Keratinocyte (primary cell): ENCODE results near the gene KIF5A.

Experiments
- CTCF ChIP-seq, 3 experiments: IDR thresholded peaks in 1 of 3; conservative IDR thresholded peaks in 1 of 3; optimal IDR thresholded peaks in 1 of 3; 2 replicates in 2 of 3; 3 replicates in 1 of 3; pipeline versions ENCODE3 to v1.5.1; 2011; ENCODE audit warnings: low read length in 3 of 3, mild to moderate bottlenecking in 3 of 3, moderate library complexity in 2 of 3, control low read depth in 1 of 3, inconsistent platforms in 1 of 3; ENCODE audit not compliant: insufficient read depth in 2 of 3; ENCODE audit errors: extremely low read depth in 1 of 3
- EZH2 ChIP-seq: IDR thresholded peaks from one replicate; pipeline ENCODE4 v1.6.1; 2012; ENCODE audit warnings: inconsistent platforms, mild to moderate bottlenecking, low read length, moderate library complexity

DNA sequence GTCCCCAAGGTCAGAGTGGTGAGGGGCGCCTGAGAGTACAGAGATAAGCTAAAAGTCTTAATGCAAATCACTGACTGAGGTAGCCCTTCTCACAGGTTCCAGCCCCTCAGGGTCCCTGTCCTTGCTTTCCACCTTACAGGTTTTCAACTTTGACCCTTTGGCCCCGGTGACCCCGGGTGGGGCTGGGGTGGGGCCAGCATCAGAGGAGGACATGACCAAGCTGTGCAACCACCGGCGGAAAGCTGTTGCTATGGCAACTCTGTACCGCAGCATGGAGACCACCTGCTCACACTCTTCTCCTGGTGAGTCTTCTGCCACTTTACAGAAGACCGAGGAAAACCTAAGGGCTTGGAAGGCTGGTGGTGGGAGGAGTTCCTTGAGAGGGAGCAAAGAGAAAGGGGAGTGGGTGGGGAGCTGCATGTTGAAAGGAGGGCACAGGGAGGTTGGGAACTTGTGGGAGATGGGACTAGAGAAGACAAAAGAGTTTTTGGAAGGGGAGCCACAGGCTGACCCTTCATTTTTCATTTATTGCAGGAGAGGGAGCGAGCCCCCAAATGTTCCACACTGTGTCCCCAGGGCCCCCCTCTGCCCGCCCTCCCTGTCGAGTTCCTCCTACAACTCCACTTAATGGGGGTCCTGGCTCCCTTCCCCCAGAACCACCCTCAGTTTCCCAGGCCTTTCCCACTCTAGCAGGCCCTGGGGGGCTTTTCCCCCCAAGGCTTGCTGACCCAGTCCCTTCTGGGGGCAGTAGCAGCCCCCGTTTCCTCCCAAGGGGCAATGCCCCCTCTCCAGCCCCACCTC is 24.8 kb upstream of the KIF5A start:
- no peak for TF ChIP-seq CTCF (optimal IDR thresholded peaks at IDR 0.05 in 1 of 3, IDR thresholded peaks at IDR 0.05 in 1 of 3, conservative IDR thresholded peaks at IDR 0.05 in 1 of 3; ENCODE audit: extremely low read depth in 1 of 3, insufficient read depth in 2 of 3, low read length in 3 of 3)
- TF ChIP-seq EZH2, result no peak
